ENCODE data around the gene ANKS1A. TPM values are rescaled to one million over a fixed set of nuclear protein-coding genes. Genes with fewer than 3 reads are reported as not detected.

ANKS1A gene
- total RNA-seq, 6 experiments from 2014 or later: 6.7 to 17.4 (median 10.5) TPM

- Histone ChIP-seq H3K4me3 (no peak overlapping the region), H3K9me3 (no peaks in the 10 kb centered on the region), H3K27me3 (no peaks in the 10 kb centered on the region), H3K4me1 (peaks cover 0 to 7% (median 0%) of the 10 kb centered on the region in 4 donors), H3K36me3 (peaks cover 0 to 23% (median 10%) of the 10 kb centered on the region in 4 donors), H3K27ac (no peak overlapping the region)
- TF ChIP-seq, protein P1, sequence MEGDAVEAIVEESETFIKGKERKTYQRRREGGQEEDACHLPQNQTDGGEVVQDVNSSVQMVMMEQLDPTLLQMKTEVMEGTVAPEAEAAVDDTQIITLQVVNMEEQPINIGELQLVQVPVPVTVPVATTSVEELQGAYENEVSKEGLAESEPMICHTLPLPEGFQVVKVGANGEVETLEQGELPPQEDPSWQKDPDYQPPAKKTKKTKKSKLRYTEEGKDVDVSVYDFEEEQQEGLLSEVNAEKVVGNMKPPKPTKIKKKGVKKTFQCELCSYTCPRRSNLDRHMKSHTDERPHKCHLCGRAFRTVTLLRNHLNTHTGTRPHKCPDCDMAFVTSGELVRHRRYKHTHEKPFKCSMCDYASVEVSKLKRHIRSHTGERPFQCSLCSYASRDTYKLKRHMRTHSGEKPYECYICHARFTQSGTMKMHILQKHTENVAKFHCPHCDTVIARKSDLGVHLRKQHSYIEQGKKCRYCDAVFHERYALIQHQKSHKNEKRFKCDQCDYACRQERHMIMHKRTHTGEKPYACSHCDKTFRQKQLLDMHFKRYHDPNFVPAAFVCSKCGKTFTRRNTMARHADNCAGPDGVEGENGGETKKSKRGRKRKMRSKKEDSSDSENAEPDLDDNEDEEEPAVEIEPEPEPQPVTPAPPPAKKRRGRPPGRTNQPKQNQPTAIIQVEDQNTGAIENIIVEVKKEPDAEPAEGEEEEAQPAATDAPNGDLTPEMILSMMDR (IDR thresholded peaks at IDR 0.05): no peak
- no peak for TF ChIP-seq POLR2A (IDR thresholded peaks at IDR 0.05)
- 83% methylated on average over 2 of the region's 10 CpGs for WGBS (ENCODE audit: insufficient coverage, low coverage, low lambda C conversion rate, missing lambda C conversion rate)
- DNase-seq (no peak), ATAC-seq (no peak)
- intact Hi-C loops (cut with DNase I): no loop called here
Observed at GRCh38 chr6:35058358-35058675, 169.3 kb downstream of the ANKS1A start.

DNA sequence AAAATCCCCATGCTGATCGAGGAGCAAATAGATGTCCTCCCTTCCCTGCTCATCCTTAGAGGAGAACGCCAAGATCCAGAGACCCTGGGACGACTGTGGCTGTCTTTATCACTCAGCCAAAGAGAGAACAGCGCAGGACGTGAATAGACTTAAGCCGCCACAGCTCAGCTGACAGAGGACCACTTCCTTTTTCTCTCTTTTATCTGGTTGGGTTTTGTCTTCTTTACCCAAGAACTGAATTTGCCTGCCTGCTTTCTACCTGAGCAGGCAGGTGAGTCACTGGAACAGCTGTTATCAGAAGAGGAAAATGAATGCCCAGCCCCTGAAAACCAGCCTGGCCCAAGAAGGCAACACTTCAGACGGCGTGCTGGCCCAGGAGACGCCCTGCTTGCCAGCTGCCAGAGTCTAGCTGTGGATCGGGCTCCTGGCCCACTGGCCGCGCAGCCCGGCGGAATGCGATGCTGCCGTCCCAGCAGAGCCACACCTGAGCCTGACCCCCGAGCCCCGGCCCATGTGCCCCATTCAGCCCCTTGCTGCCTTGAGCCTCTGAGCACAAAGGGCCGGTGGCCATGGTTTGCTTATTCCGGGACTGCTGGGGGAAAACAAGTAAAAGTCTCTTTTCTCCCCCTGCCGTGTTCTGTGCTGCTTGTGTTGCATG, 169.9 kb downstream of the ANKS1A start:
- WGBS (ENCODE audit: insufficient coverage, low coverage, low lambda C conversion rate, missing lambda C conversion rate): 48% methylated on average over 2 of the region's 21 CpGs
- Histone ChIP-seq H3K27me3 (no peaks in the 10 kb centered on the region), H3K9me3 (no peaks in the 10 kb centered on the region), H3K36me3 (peaks cover 0 to 17% (median 10%) of the 10 kb centered on the region in 4 donors), H3K27ac (no peak overlapping the region), H3K4me3 (no peak overlapping the region), H3K4me1 (peaks cover 0 to 7% (median 0%) of the 10 kb centered on the region in 4 donors)
- DNase-seq (no peak), ATAC-seq (no peak)
- TF ChIP-seq, protein P1 (IDR thresholded peaks at IDR 0.05): no peak
- TF ChIP-seq POLR2A (IDR thresholded peaks at IDR 0.05): no peak
- intact Hi-C loops (cut with DNase I): no loop called here

- intact Hi-C loops (cut with DNase I): no loop called here
- no peak overlapping the region for H3K4me3 ChIP-seq
- H3K9me3 ChIP-seq: no peaks in the 10 kb centered on the region
- ATAC-seq (no peak), DNase-seq (no peak)
- H3K27me3 ChIP-seq: no peaks in the 10 kb centered on the region
- no peak for TF ChIP-seq POLR2A (IDR thresholded peaks at IDR 0.05)
- TF ChIP-seq, protein P1 (IDR thresholded peaks at IDR 0.05): no peak
- H3K36me3 ChIP-seq: peaks cover 0 to 13% (median 9%) of the 10 kb centered on the region in 4 donors
- 60% methylated on average over 3 of the region's 21 CpGs for WGBS (ENCODE audit: insufficient coverage, low coverage, low lambda C conversion rate, missing lambda C conversion rate)
- H3K4me1 ChIP-seq: peaks cover 0 to 7% (median 0%) of the 10 kb centered on the region in 4 donors
- no peak overlapping the region for H3K27ac ChIP-seq
Observed at GRCh38 chr6:35059596-35060345, 170.7 kb downstream of the ANKS1A start.

- H3K27me3 ChIP-seq: no peaks in the 10 kb centered on the region
- ATAC-seq (no peak), DNase-seq (peak in 1 of 3 donors; percentile 2)
- peaks cover 0 to 7% (median 0%) of the 10 kb centered on the region in 4 donors for H3K4me1 ChIP-seq
- intact Hi-C loops (cut with DNase I): no loop called here
- no peaks in the 10 kb centered on the region for H3K9me3 ChIP-seq
- 96% methylated on average over 4 of the region's 9 CpGs for WGBS (ENCODE audit: insufficient coverage, low coverage, low lambda C conversion rate, missing lambda C conversion rate)
- H3K4me3 ChIP-seq: no peak overlapping the region
- H3K27ac ChIP-seq: no peak overlapping the region
- TF ChIP-seq, protein P1 (IDR thresholded peaks at IDR 0.05): no peak
- TF ChIP-seq POLR2A (IDR thresholded peaks at IDR 0.05): no peak
- H3K36me3 ChIP-seq: peaks cover 0 to 18% (median 13%) of the 10 kb centered on the region in 4 donors
Observed at GRCh38 chr6:35061102-35061615, 172.1 kb downstream of the ANKS1A start.

All from right lobe of liver (tissue), 6 donors.